ENCODE measurements around the gene GNAQ. TPM values are rescaled to one million over a fixed set of nuclear protein-coding genes. Genes with fewer than 3 reads are reported as not detected.

Gene GNAQ
- total and polyA plus RNA-seq, 9 donors = 22.0 to 72.2 (median 53.1) TPM

- DNase-seq = no peak
- WGBS, 3 donors = 84 to 87% (median 86%) methylated on average over 2 of the region's 2 CpGs
- Histone ChIP-seq H3K4me1 (ENCODE audit: insufficient read depth) (peaks cover 5% of the 10 kb centered on the region), H3K27me3 (no peaks in the 10 kb centered on the region), H3K4me3 (no peak overlapping the region), H3K27ac (no peak overlapping the region), H3K36me3 (no peaks in the 10 kb centered on the region), H3K9me3 (no peaks in the 10 kb centered on the region)
- TF ChIP-seq EP300 (IDR thresholded peaks at IDR 0.05) (no peak), CTCF (IDR thresholded peaks at IDR 0.05) (no peak), POLR2A (IDR thresholded peaks at IDR 0.05) (no peak)
- intact Hi-C loops (cut with DNase I) = no loop called here
Measured at GRCh38 chr9:77996696-77997095, 34.9 kb downstream of the GNAQ start.

- Histone ChIP-seq H3K27me3 (no peaks in the 10 kb centered on the region), H3K4me3 (no peak overlapping the region), H3K27ac (no peak overlapping the region), H3K4me1 (ENCODE audit: insufficient read depth) (peaks cover 14% of the 10 kb centered on the region), H3K9me3 (no peaks in the 10 kb centered on the region), H3K36me3 (no peaks in the 10 kb centered on the region)
- no peak for TF ChIP-seq EP300 (IDR thresholded peaks at IDR 0.05)
- no peak for TF ChIP-seq POLR2A (IDR thresholded peaks at IDR 0.05)
- TF ChIP-seq CTCF (IDR thresholded peaks at IDR 0.05) = no peak
- 83 to 90% (median 88%) methylated on average over 5 of the region's 5 CpGs for WGBS, 3 donors
- no peak for DNase-seq
- intact Hi-C loops (cut with DNase I) = no loop called here
Measured at GRCh38 chr9:77991191-77991590, 40.4 kb downstream of the GNAQ start.

- no peak for DNase-seq
- no peaks in the 10 kb centered on the region for H3K27me3 ChIP-seq
- TF ChIP-seq POLR2A (IDR thresholded peaks at IDR 0.05) = no peak
- no peak for TF ChIP-seq EP300 (IDR thresholded peaks at IDR 0.05)
- TF ChIP-seq CTCF (IDR thresholded peaks at IDR 0.05) = no peak
- no peak overlapping the region for H3K27ac ChIP-seq
- H3K4me3 ChIP-seq = no peak overlapping the region
- H3K9me3 ChIP-seq = no peaks in the 10 kb centered on the region
- H3K4me1 ChIP-seq (ENCODE audit: insufficient read depth) = peaks cover 14% of the 10 kb centered on the region
- intact Hi-C loops (cut with DNase I) = no loop called here
- H3K36me3 ChIP-seq = no peaks in the 10 kb centered on the region
Measured at GRCh38 chr9:77989909-77990308, 41.7 kb downstream of the GNAQ start.

- no peak overlapping the region for H3K4me3 ChIP-seq
- intact Hi-C loops (cut with DNase I) = no loop called here
- no peaks in the 10 kb centered on the region for H3K9me3 ChIP-seq
- H3K36me3 ChIP-seq = no peaks in the 10 kb centered on the region
- TF ChIP-seq POLR2A (IDR thresholded peaks at IDR 0.05) = no peak
- WGBS, 3 donors = 84 to 96% (median 91%) methylated on average over 2 of the region's 2 CpGs
- no peak overlapping the region for H3K27ac ChIP-seq
- H3K27me3 ChIP-seq = no peaks in the 10 kb centered on the region
- H3K4me1 ChIP-seq (ENCODE audit: insufficient read depth) = peaks cover 14% of the 10 kb centered on the region
- DNase-seq = no peak
Measured at GRCh38 chr9:77989458-77989857, 42.2 kb downstream of the GNAQ start.

- Histone ChIP-seq H3K4me3 (no peak overlapping the region), H3K27ac (no peak overlapping the region), H3K27me3 (no peaks in the 10 kb centered on the region), H3K4me1 (ENCODE audit: insufficient read depth) (peaks cover 14% of the 10 kb centered on the region), H3K36me3 (no peaks in the 10 kb centered on the region), H3K9me3 (no peaks in the 10 kb centered on the region)
- TF ChIP-seq CTCF (IDR thresholded peaks at IDR 0.05) (no peak), POLR2A (IDR thresholded peaks at IDR 0.05) (no peak), EP300 (IDR thresholded peaks at IDR 0.05) (no peak)
- WGBS, 3 donors = 8 to 9% (median 9%) methylated on average over 1 of the region's 1 CpG
- intact Hi-C loops (cut with DNase I) = no loop called here
- DNase-seq = no peak
Measured at GRCh38 chr9:77988630-77989029, 43.0 kb downstream of the GNAQ start.
